IPS-18c (cell line): ENCODE data around the gene LAMA5.

ENCODE experiments used
- H3K4me3 ChIP-seq: 2 replicates; pipeline ENCODE4 v1.7.0; 2013; ENCODE audit warnings: low read depth, mild to moderate bottlenecking, low read length, moderate library complexity; ENCODE audit not compliant: insufficient read depth
- H3K9me3 ChIP-seq: one replicate; pipeline ENCODE4 v1.6.1; 2013; ENCODE audit warnings: mild to moderate bottlenecking, low read length, moderate library complexity; ENCODE audit not compliant: control insufficient read depth, insufficient read depth

LAMA5 gene

DNA sequence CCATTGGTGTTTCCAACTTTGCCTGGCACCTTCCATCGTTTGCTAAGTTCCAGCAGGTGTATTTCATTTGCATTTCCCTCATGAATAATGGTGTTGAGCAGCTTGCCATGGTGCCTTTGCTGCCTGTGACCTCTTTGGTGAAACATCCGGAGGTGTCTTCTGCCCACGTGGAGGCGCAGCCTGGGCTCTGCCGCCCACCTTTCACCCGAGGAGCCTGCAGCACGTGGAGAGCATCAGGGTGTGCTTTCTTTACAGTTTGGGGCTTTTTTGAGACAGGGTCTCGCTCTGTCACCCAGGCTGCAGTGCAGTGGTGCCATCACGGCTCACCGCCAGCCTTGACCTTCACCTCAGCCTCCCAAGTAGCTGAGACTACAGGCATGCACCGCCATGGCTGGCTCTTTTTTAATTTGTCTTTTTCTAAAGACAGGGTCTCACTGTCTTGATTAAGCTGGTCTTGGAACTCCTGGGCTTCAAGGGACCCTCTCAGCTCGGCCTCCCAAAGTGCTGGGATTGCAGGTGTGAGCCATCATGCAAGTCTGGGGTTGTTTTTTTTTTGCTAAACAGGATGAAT is 67.4 kb downstream of the LAMA5 start:
- Histone ChIP-seq H3K4me3 (no peak overlapping the region), H3K9me3 (peaks cover 3% of the 10 kb centered on the region)

DNA sequence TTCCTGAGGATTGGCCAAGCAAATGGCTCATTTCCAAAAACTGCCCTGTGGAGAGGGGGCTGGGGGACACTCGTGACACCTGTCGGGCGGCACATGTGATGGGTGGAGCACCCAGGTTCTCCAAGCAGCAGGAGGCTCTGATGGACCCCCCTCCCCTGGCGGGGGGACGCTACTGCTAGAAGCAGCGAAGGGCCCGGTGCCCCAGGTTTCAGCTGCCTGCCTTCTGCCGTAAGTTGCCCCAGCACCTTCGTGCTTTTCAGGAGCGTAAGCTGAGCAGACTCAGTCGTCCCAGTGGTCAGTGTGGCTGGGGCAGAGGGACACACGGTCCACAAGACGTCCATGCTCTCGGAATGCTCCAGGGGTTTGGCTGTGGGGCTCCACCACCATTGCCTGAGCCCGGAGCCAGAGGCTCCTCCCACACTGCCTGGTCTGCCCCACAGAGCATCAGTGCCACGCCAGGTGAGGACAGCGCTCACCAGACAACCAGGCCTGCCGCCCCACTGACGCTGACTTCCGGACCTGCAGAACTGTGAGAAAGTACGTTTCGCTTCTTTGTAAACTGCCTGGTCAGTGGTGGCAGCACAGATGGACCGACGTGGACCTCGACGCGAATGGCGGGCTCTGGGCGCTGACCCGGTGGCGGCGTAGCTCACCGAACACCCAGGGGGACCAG is 68.4 kb downstream of the LAMA5 start:
- Histone ChIP-seq H3K9me3 (peaks cover 3% of the 10 kb centered on the region), H3K4me3 (no peak overlapping the region)

DNA sequence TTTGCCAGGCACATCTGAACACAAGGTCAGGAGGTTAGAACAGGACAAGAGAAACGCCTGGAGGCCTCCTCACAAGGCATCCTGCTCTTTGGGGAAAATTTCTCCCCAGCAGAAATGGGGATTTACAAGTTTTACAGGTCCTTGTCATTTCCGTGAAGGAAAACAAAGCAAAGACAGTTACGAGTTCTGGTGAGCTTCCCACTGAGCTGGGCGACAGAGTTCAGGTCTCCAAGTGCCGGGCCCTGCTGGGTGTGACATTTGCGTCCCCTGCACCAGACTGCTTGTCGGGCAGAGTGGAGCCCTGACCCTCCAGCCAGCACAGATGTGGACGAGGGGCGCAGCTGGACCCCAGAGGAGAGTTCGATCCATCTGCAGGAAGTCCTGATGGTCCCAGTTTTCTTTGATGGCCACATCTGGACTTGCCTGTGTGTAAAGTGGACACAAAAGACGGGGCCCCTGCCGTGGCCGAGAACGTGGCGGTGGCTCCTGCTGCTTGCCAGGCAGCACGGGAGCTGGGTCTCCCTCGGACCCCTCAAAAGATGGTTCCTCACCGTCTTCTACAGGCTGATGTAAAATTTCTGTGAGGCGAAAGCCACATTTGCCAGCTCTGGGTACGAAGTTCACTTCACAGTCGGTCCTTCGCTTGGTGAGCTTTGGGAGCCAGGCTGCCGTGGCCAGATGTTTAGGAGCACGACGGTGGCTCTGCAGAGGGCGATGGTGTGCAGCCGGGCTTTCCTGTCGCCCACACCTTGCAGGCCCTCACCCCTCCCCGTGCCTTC is 69.5 kb downstream of the LAMA5 start:
- Histone ChIP-seq H3K4me3 (no peak overlapping the region), H3K9me3 (no peaks in the 10 kb centered on the region)

GRCh38 chr20:62296724-62297448 is 70.2 kb downstream of the LAMA5 start:
- no peaks in the 10 kb centered on the region for H3K9me3 ChIP-seq
- H3K4me3 ChIP-seq: no peak overlapping the region

DNA sequence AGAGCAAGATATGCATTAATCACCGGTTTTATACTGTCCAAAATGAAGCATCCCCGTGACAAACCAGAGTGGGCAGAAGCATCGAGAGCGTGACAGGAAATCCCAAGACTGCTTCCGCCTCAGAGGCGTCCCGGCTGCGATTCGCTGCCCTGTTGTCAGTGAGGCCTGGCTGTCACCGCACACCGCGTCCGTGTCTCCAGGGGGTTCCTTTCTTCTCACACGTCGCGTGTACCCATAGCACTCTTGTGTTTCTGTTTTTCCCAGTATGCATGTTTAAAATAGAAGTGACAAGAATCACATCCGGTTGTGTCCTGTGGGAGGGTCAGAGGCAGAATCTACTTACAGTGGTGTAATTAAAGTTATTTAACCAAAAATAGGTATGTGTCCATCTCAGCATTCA is 72.6 kb downstream of the LAMA5 start:
- Histone ChIP-seq H3K9me3 (no peaks in the 10 kb centered on the region), H3K4me3 (no peak overlapping the region)

- no peaks in the 10 kb centered on the region for H3K9me3 ChIP-seq
- H3K4me3 ChIP-seq: no peak overlapping the region
These were observed 73.2 kb downstream of the LAMA5 start for GRCh38 chr20:62293946-62294345.

DNA sequence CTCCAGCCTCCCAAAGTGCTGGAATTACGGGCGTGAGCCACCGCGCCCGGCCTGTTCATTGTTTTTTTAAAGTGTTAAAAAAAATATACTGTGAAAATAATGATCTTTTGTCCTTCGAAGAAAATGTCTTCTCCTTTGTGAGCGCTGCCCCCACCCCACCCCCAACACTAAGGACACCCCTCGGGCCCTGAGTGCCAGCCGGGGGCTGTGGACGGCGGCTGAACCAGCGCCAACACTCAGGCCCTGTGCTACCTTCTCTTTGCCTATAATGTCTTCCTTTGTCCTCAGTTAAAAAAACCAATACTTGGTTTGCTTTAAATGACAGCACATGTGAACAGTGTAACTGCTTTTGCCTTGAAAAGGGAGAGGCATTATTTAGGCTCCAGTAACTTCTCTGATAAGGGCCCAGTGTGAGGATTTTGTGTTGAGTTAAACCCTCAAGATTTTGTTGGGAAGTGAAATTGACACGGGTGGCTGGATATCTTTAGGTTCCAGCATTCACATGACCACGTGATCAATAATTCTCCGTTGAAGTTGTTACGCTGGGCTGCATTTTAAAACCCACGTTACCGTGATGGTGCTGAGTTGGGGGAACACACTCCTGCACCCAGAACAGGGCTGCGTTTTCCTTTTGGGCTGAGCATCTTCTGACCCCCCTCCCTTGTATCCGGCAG is 73.9 kb downstream of the LAMA5 start:
- Histone ChIP-seq H3K4me3 (no peak overlapping the region), H3K9me3 (no peaks in the 10 kb centered on the region)

- H3K9me3 ChIP-seq: no peaks in the 10 kb centered on the region
- no peak overlapping the region for H3K4me3 ChIP-seq
These were observed 75.0 kb downstream of the LAMA5 start for GRCh38 chr20:62292108-62292507.

DNA sequence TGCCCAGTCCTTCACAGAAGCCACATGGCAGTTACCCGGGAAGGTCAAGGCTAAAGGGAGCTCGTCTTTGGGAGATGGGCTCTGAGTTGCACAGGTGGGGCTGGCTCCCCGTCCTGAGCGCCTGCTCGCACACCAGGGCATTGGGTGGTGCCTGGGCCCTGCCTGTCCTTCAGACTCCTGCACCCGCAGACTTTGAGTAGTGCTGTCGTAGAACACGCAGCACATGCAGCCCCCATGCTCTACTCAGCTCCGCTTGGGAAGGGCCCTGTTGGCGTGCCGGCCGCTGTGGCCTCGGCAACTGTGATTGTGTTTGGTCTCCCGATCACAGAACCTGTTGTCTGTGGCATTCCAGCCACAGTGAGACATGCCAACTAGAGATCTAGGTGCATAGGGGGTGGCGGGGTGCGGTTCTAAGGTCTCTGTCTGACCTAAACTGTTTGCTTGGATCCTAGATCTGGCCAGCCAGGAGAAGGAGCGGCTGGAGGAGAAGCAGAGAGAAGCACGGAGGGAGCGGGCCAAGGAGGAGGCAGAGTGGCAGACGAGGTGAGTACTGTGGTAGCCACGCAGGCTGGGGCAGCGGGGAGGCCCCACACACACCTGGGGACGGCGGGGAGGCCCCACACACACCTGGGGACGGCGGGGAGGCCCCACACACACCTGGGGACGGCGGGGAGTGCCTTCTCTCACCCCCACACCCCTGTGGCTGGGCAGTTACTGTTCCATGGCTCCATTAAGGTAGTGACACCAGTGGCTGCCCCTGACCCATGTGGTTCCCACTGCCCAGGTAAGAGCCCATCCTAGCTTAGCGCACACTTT is 75.7 kb downstream of the LAMA5 start:
- H3K9me3 ChIP-seq: no peaks in the 10 kb centered on the region
- H3K4me3 ChIP-seq: no peak overlapping the region

GRCh38 chr20:62289898-62290297 is 77.2 kb downstream of the LAMA5 start:
- H3K9me3 ChIP-seq: no peaks in the 10 kb centered on the region
- H3K4me3 ChIP-seq: no peak overlapping the region

DNA sequence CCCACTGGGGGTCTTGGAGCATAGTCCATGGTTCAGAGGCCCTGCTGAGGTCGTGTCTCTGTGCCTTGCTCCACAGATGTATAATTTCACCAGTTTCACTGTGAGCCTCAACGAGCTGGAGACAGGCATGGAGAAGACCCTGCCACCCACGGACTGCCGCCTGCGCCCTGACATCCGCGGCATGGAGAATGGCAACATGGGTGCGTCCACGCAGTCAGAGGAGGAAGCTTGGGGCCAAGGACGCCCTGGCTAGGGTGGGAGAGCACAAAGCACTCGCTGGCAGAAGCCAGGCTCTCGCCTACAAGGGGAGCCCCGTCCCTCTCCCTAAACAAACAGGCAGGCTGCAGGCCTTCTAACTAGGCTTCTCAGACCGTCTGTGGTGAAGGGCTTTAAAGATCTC is 78.0 kb downstream of the LAMA5 start:
- Histone ChIP-seq H3K4me3 (no peak overlapping the region), H3K9me3 (no peaks in the 10 kb centered on the region)

DNA sequence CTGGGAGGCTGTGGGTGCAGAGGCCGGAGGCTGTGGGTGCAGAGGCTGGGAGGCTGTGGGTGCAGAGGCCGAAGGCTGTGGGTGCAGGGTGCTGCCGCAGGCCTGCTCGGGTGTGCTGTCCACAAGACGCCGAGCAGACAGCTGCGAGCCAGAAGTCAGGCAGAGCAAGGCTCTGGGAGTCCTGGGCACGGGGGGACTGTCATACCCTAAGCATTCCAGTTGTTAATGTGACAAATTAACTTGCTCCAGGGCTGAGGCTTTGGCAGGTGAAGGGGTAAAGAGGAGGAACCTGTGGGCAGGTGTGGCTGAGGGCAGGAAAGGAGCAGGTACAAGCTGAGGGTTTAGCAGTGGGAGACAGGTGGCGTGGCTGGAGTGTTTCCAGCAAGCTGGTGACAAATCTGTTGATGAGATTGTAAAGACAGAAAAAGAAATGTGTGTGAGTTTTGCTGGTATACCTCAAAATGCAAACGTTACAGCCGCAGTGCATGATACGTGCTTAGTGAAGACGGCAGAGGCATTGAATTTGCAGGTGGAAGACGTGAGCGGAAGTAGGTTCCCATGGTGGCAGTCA is 78.5 kb downstream of the LAMA5 start:
- Histone ChIP-seq H3K9me3 (no peaks in the 10 kb centered on the region), H3K4me3 (no peak overlapping the region)

DNA sequence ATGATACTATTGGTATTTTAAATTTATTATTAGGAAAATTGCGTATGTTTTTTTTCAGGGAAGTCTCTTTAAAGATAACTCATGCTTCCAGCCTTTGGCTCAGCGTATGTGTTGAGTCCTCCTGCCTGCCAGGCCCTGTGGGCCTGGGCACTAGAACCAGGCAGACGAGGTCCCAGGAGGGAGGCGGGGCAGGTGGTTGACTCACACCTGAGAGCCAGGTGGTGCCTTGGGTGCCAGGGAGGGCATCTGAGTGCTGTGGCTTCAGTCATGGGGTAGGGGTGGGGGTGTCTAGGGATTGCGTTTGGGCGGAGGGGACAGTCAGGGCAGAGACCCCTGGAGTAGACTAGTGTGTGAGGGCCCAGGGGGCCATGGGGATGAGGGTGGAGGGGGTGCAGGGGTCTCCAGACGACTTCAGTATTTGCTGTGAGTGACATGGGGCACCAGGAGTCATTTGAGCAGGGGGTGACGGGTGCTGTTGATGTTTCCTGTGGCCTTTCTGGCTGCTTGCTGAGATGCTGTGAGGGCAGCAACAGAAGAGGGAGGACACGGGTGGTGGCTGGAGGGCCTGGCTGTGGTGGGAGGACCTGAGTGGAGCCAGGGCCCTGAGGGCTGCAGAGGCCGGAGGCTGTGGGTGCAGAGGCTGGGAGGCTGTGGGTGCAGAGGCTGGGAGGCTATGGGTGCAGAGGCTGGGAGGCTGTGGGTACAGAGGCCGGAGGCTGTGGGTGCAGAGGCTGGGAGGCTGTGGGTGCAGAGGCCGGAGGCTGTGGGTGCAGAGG is 79.2 kb downstream of the LAMA5 start:
- H3K4me3 ChIP-seq: no peak overlapping the region
- H3K9me3 ChIP-seq: no peaks in the 10 kb centered on the region

DNA sequence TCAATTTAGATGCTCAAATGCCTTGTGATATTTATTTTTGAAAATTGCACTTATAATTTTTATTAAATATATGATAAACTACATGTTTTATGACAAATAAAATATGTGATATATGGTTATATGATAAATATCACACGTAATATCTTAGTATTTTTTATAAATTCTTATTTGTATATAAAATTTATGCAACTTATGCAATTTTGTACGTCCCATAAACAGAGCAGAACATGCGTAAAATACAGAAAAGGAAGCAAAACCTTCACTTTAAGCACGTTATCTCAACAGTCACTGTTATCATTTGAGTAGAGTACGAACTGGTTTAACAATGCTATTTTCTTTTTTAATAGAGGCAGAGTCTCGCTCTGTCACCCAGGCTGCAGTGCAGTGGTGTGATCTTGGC is 80.0 kb downstream of the LAMA5 start:
- no peaks in the 10 kb centered on the region for H3K9me3 ChIP-seq
- no peak overlapping the region for H3K4me3 ChIP-seq

- H3K4me3 ChIP-seq: no peak overlapping the region
- no peaks in the 10 kb centered on the region for H3K9me3 ChIP-seq
These were observed 80.5 kb downstream of the LAMA5 start for GRCh38 chr20:62286493-62287064.
